CD4-positive, alpha-beta T cell (primary cell): Measurements from ENCODE around the gene AGTPBP1. TPM values are rescaled to one million over a fixed set of nuclear protein-coding genes. Genes with fewer than 3 reads are reported as not detected.

ENCODE experiments used
- ATAC-seq: fragments of 200-7000 bp; cut with Tn5 transposase; one replicate; pipeline ENCODE4 v1.10.0; 2022; ENCODE audit warnings: mild to moderate bottlenecking; ENCODE audit not compliant: poor library complexity
- CTCF ChIA-PET: fragments of 350-600 bp; sonication (Branson Sonifier 250); formaldehyde crosslinking; loops from one replicate; lab custom pipeline; 2021; ENCODE audit warnings: antibody characterized with exemption, inconsistent platforms; lab: Charles Lee
- POLR2A ChIA-PET: fragments of 350-600 bp; sonication (Branson Sonifier 250); formaldehyde crosslinking; loops from one replicate; lab custom pipeline; 2021; ENCODE audit warnings: antibody characterized with exemption, inconsistent platforms; lab: Charles Lee
- DNase-seq, 14 experiments: peaks; one replicate each; pipeline ENCODE4 v3.0.0-alpha.2; 2013 to 2020; ENCODE audit warnings: mixed read lengths in 2 of 14
- H3K27ac ChIP-seq, 2 donors: one replicate each; pipeline versions ENCODE4 v1.5.1 to v1.7.0; 2013; ENCODE audit warnings: low read length in 2 of 2, low read depth in 1 of 2, mild to moderate bottlenecking in 1 of 2
- H3K27me3 ChIP-seq, 2 experiments: 1 replicate in 1 of 2; 2 replicates in 1 of 2; pipeline versions ENCODE4 v1.6.1 to v1.7.0; 2013; ENCODE audit warnings: low read length in 2 of 2, control low read depth in 1 of 2, mild to moderate bottlenecking in 1 of 2, moderate library complexity in 1 of 2; ENCODE audit not compliant: insufficient read depth in 2 of 2, control insufficient read depth in 1 of 2
- H3K36me3 ChIP-seq: one replicate; pipeline ENCODE4 v1.6.1; 2013; ENCODE audit warnings: low read length, control low read depth; ENCODE audit not compliant: insufficient read depth
- H3K4me1 ChIP-seq: one replicate; pipeline ENCODE4 v1.6.1; 2013; ENCODE audit warnings: low read length, control low read depth; ENCODE audit not compliant: insufficient read depth
- H3K4me3 ChIP-seq: one replicate; pipeline ENCODE4 v1.5.1; 2013; ENCODE audit warnings: mild to moderate bottlenecking, low read length, moderate library complexity
- H3K9me3 ChIP-seq, 2 experiments: 1 replicate in 1 of 2; 2 replicates in 1 of 2; pipeline versions ENCODE4 v1.6.1 to v1.7.0; 2013; ENCODE audit warnings: low read length in 2 of 2, mild to moderate bottlenecking in 2 of 2, control low read depth in 1 of 2, moderate library complexity in 1 of 2; ENCODE audit not compliant: control insufficient read depth in 1 of 2, insufficient read depth in 1 of 2
- H3K27ac Mint-ChIP-seq: one replicate; pipeline ENCODE4 v1.8.0; 2020; ENCODE audit warnings: mixed read lengths
- H3K27me3 Mint-ChIP-seq: one replicate; pipeline ENCODE4 v1.8.0; 2021; ENCODE audit warnings: mixed read lengths
- H3K36me3 Mint-ChIP-seq: one replicate; pipeline ENCODE4 v1.8.0; 2021; ENCODE audit warnings: low read depth, mixed read lengths
- H3K4me1 Mint-ChIP-seq: one replicate; pipeline ENCODE4 v1.8.0; 2021; ENCODE audit warnings: low read depth, mixed read lengths
- H3K4me3 Mint-ChIP-seq: one replicate; pipeline ENCODE4 v1.8.0; 2020; ENCODE audit warnings: mild to moderate bottlenecking, mixed read lengths
- H3K9me3 Mint-ChIP-seq: one replicate; pipeline ENCODE4 v1.8.0; 2020; ENCODE audit warnings: mixed read lengths
- intact Hi-C, 2 experiments: fragments of 100-400 bp; cut with DNase I in 1 of 2; cut with micrococcal nuclease in 1 of 2; formaldehyde crosslinking; loops; one replicate each; pipeline versions ENCODE4 v1.15.1 to v1.9.0; 2023 to 2025; cut with DNase I, micrococcal nuclease
- total RNA-seq, 174 experiments: library from RNA in 2 of 174; stranded (reverse) in 2 of 174; gene quantifications; one replicate each; pipeline ENCODE4 v1.2.3 and lab custom pipeline; 2021 to 2026
- TF ChIP-seq, protein P1 (sequence below): fragments of 200-600 bp; IDR thresholded peaks from one replicate; pipeline ENCODE4 v1.8.0; 2022; ENCODE audit warnings: antibody characterized with exemption, mild to moderate bottlenecking

The AGTPBP1 gene
- total RNA-seq, 2 experiments from 2014 or later = 52.0 to 55.2 TPM

DNA sequence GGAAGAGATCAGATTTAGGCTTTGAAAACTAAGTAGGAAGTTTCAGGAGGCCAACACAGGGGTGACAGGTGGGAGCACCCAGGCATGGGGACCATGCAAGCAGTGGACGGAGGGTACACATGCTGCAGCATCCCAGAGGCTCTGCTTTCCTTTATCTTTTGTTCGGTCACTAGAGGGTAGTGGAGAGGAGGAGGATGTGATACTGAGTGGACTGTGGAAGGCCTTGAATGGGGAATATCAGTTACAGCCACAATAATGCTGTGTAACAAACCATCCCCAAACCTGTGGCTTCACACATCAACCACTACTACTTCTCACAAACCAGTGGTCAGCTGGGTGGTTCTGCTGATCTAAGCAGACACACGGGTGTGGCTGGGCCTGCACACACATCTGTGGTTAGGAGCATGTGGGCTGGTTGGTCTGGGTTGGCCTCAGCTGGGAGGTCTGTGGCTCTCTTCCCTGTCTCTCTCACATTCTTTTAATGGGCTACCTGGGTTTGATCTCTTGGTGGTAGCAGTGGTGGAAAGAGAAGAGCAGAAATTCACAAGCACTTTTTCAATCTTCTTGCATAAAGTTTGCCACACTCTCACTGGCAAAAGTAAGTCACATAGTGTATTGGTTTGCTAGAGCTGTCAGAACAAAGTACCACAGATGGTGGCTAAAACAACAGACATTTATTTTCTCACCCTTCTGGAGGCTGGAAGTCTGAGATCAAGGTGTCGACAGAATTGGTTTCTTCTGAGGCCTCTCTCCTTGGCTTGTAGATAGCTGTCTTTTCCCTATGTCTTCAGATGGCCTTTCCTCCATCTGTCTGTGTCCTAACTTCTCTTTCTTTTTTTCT, 238.7 kb downstream of the AGTPBP1 start:
- Histone ChIP-seq H3K27ac (no peak overlapping the region), H3K9me3 (peaks cover 5 to 6% of the 10 kb centered on the region in 2 experiments), H3K4me1 (no peaks in the 10 kb centered on the region), H3K27me3 (no peaks in the 10 kb centered on the region), H3K4me3 (no peak overlapping the region), H3K36me3 (no peaks in the 10 kb centered on the region)
- CTCF ChIA-PET = no interaction called here
- intact Hi-C loops = no loop called here
- POLR2A ChIA-PET = no interaction called here
- Mint-ChIP-seq H3K4me3 (no peak overlapping the region), H3K9me3 (peaks cover 5% of the 10 kb centered on the region), H3K36me3 (no peaks in the 10 kb centered on the region), H3K27ac (no peak overlapping the region), H3K27me3 (peaks cover 18% of the 10 kb centered on the region), H3K4me1 (no peaks in the 10 kb centered on the region)
- TF ChIP-seq, protein P1, sequence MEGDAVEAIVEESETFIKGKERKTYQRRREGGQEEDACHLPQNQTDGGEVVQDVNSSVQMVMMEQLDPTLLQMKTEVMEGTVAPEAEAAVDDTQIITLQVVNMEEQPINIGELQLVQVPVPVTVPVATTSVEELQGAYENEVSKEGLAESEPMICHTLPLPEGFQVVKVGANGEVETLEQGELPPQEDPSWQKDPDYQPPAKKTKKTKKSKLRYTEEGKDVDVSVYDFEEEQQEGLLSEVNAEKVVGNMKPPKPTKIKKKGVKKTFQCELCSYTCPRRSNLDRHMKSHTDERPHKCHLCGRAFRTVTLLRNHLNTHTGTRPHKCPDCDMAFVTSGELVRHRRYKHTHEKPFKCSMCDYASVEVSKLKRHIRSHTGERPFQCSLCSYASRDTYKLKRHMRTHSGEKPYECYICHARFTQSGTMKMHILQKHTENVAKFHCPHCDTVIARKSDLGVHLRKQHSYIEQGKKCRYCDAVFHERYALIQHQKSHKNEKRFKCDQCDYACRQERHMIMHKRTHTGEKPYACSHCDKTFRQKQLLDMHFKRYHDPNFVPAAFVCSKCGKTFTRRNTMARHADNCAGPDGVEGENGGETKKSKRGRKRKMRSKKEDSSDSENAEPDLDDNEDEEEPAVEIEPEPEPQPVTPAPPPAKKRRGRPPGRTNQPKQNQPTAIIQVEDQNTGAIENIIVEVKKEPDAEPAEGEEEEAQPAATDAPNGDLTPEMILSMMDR = no peak
- DNase-seq = no peak
- ATAC-seq = no peak

DNA sequence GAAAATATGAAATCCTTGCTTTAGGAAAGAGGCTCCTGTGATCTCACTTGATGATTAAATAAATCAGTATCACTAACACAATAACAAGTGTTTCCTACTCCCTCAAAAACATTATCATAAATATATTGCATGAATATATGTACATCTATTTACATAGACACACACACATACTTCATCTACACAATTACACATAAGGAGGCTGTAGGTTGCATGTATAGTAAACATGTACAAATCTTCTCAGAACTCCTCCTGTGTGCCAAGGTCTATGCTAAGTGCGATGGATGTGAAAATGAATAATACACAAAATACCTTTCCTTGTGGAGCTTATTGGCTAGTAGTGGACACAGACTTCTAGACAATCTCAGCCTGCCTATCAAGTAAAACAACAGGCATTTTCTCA, 239.9 kb downstream of the AGTPBP1 start:
- Mint-ChIP-seq H3K9me3 (peaks cover 5% of the 10 kb centered on the region), H3K4me3 (no peak overlapping the region), H3K27me3 (peaks cover 13% of the 10 kb centered on the region), H3K4me1 (no peaks in the 10 kb centered on the region), H3K27ac (no peak overlapping the region), H3K36me3 (no peaks in the 10 kb centered on the region)
- TF ChIP-seq, protein P1 = no peak
- Histone ChIP-seq H3K36me3 (no peaks in the 10 kb centered on the region), H3K27me3 (no peaks in the 10 kb centered on the region), H3K9me3 (peaks cover 5 to 6% of the 10 kb centered on the region in 2 experiments), H3K27ac (no peak overlapping the region), H3K4me3 (no peak overlapping the region), H3K4me1 (no peaks in the 10 kb centered on the region)
- intact Hi-C loops = no loop called here
- CTCF ChIA-PET = no interaction called here
- POLR2A ChIA-PET = no interaction called here
- ATAC-seq (no peak), DNase-seq (no peak)

DNA sequence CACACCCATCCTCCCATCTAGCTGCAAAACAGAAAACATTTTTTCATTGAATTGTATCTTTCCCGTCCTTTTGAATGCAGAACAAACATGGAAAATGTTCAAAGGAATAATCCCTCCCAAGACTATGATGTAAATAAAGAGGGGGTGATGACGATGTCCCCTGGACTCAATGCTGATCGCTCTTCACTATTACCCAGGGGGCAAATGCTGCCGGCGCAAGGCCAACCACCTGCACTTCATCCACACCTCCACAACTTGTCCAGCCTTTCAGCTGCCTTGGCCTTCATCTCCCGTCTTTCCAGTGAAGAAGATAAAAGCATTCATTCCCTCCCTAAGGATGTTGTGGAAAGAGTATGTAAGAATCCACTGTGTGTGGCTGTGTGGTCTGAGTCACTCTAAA, 240.3 kb downstream of the AGTPBP1 start:
- peaks cover 16% of the 10 kb centered on the region for H3K27me3 Mint-ChIP-seq
- H3K4me1 Mint-ChIP-seq = no peaks in the 10 kb centered on the region
- TF ChIP-seq, protein P1 = no peak
- H3K9me3 Mint-ChIP-seq = peaks cover 5% of the 10 kb centered on the region
- POLR2A ChIA-PET = no interaction called here
- H3K36me3 Mint-ChIP-seq = no peaks in the 10 kb centered on the region
- intact Hi-C loops = no loop called here
- peaks cover 5 to 6% of the 10 kb centered on the region in 2 experiments for H3K9me3 ChIP-seq
- no peak overlapping the region for H3K27ac ChIP-seq
- ATAC-seq (no peak), DNase-seq (no peak)
- H3K4me1 ChIP-seq = no peaks in the 10 kb centered on the region
- no peak overlapping the region for H3K4me3 Mint-ChIP-seq
- H3K27me3 ChIP-seq = no peaks in the 10 kb centered on the region
- no peak overlapping the region for H3K27ac Mint-ChIP-seq
- H3K36me3 ChIP-seq = no peaks in the 10 kb centered on the region
- H3K4me3 ChIP-seq = no peak overlapping the region
- CTCF ChIA-PET = no interaction called here

Other genes starting within 250 kb of the AGTPBP1 start
- 10 to 100 TPM; 19.4 to 19.8 TPM for gene NAA35, start 199.2 kb upstream of the AGTPBP1 start, total RNA-seq